Mucosa of descending colon (tissue), 3 donors: ENCODE data around the gene PLEKHA3. TPM values are rescaled to one million over a fixed set of nuclear protein-coding genes. Genes with fewer than 3 reads are reported as not detected.

ENCODE experiments used
- ATAC-seq: fragments of 200-7000 bp; cut with Tn5 transposase; one replicate; pipeline ENCODE4 v1.9.1; 2020; ENCODE audit warnings: mild to moderate bottlenecking, moderate library complexity
- DNase-seq, 3 donors: peaks; one replicate each; pipeline ENCODE4 v3.0.0-alpha.2; 2020
- H3K36me3 ChIP-seq: fragments of 200-600 bp; one replicate; pipeline ENCODE4 v1.8.0; 2021; ENCODE audit warnings: low read depth, mild to moderate bottlenecking
- H3K4me1 ChIP-seq: fragments of 200-600 bp; one replicate; pipeline ENCODE4 v1.8.0; 2021; ENCODE audit warnings: low read depth, mild to moderate bottlenecking
- H3K4me3 ChIP-seq: fragments of 200-600 bp; one replicate; pipeline ENCODE4 v1.8.0; 2021; ENCODE audit warnings: mild to moderate bottlenecking
- H3K9me3 ChIP-seq: fragments of 200-600 bp; one replicate; pipeline ENCODE4 v1.8.0; 2021; ENCODE audit warnings: mild to moderate bottlenecking
- CTCF ChIP-seq: fragments of 200-600 bp; IDR thresholded peaks from one replicate; pipeline ENCODE4 v1.8.0; 2022; ENCODE audit warnings: antibody characterized with exemption, mild to moderate bottlenecking
- intact Hi-C, 2 donors: fragments of 100-400 bp; cut with DNase I in 1 of 2; cut with micrococcal nuclease in 1 of 2; formaldehyde crosslinking; loops; one replicate each; pipeline versions ENCODE4 v1.11.0 to v1.11.1; 2022; cut with DNase I, micrococcal nuclease
- total RNA-seq, 3 donors: library from RNA; stranded (reverse); fragmentation: NEBNext Ultra II Directional in 2 of 3; extraction: Animal tissue kit (Norgen Biotek cat#: 25700) in 2 of 3; gene quantifications; one replicate each; pipeline versions ENCODE4 v1.2.1 to v1.2.4, GENCODE V29; 2021 to 2023
- donor health status: DM: no; HTN: no; CAD: no; lungs with moderate emphysema.
- donor health status: DM: no; HTN: no; CAD: no.
- donor health status: DM: no; HTN: yes; CAD: no.

PLEKHA3 gene
- total RNA-seq, 3 donors from 2014 or later = 24.1 to 47.6 (median 26.3) TPM

- DNase-seq (no peak), ATAC-seq (no peak)
- Histone ChIP-seq H3K4me1 (no peaks in the 10 kb centered on the region), H3K4me3 (no peak overlapping the region), H3K9me3 (no peaks in the 10 kb centered on the region), H3K36me3 (no peaks in the 10 kb centered on the region)
- intact Hi-C loops = no loop called here
- no peak for TF ChIP-seq CTCF
Observed at GRCh38 chr2:178526256-178526655, 46.0 kb downstream of the PLEKHA3 start.

GRCh38 chr2:178527592-178527991 is 47.3 kb downstream of the PLEKHA3 start:
- no peak for ATAC-seq
- no peak for TF ChIP-seq CTCF
- no peaks in the 10 kb centered on the region for H3K36me3 ChIP-seq
- H3K4me1 ChIP-seq = no peaks in the 10 kb centered on the region
- no peak for DNase-seq
- no peak overlapping the region for H3K4me3 ChIP-seq
- intact Hi-C loops = no loop called here
- H3K9me3 ChIP-seq = no peaks in the 10 kb centered on the region

- Histone ChIP-seq H3K4me3 (no peak overlapping the region), H3K9me3 (no peaks in the 10 kb centered on the region), H3K36me3 (no peaks in the 10 kb centered on the region), H3K4me1 (no peaks in the 10 kb centered on the region)
- DNase-seq = no peak
- ATAC-seq = no peak
- intact Hi-C loops = no loop called here
- no peak for TF ChIP-seq CTCF
Observed at GRCh38 chr2:178528647-178529046, 48.4 kb downstream of the PLEKHA3 start.

- no peaks in the 10 kb centered on the region for H3K36me3 ChIP-seq
- intact Hi-C loops = no loop called here
- ATAC-seq (no peak), DNase-seq (no peak)
- H3K9me3 ChIP-seq = no peaks in the 10 kb centered on the region
- H3K4me3 ChIP-seq = no peak overlapping the region
- TF ChIP-seq CTCF = no peak
- no peaks in the 10 kb centered on the region for H3K4me1 ChIP-seq
Observed at GRCh38 chr2:178529194-178529593, 48.9 kb downstream of the PLEKHA3 start.

GRCh38 chr2:178530131-178530530 is 49.9 kb downstream of the PLEKHA3 start:
- intact Hi-C loops = no loop called here
- DNase-seq = no peak
- TF ChIP-seq CTCF = no peak
- no peak overlapping the region for H3K4me3 ChIP-seq
- ATAC-seq = no peak
- H3K9me3 ChIP-seq = no peaks in the 10 kb centered on the region
- no peaks in the 10 kb centered on the region for H3K36me3 ChIP-seq
- no peaks in the 10 kb centered on the region for H3K4me1 ChIP-seq

- DNase-seq (no peak), ATAC-seq (peak; percentile 51)
- no peak for TF ChIP-seq CTCF
- Histone ChIP-seq H3K4me3 (no peak overlapping the region), H3K9me3 (no peaks in the 10 kb centered on the region), H3K4me1 (no peaks in the 10 kb centered on the region), H3K36me3 (no peaks in the 10 kb centered on the region)
- intact Hi-C loops = no loop called here
Observed at GRCh38 chr2:178530625-178531142, 50.4 kb downstream of the PLEKHA3 start.
